Measurements from ENCODE around the gene UBN2.
"Not testable (repeated sequence)": the region's sequence is repeated elsewhere in the genome, so short reads cannot be mapped to it uniquely, and the experiment has no call there.

UBN2 gene

GRCh38 chr7:139230774-139231512 is at the start of gene UBN2:
UBN2 (plus strand) TSS chr7:139231237; CDS start chr7:139231485, 248 bp downstream.
- DNase-seq, result peak; percentile 96
- ATAC-seq, result peak; percentile 95

- no peak for ATAC-seq
These were observed 49.6 kb upstream of the UBN2 start for GRCh38 chr7:139181404-139181803.

GRCh38 chr7:139182363-139182762 is 48.7 kb upstream of the UBN2 start:
- DNase-seq (no peak), ATAC-seq (no peak)

More at GRCh38 chr7:139181404-139181803, 49.6 kb upstream of the UBN2 start:
- DNase-seq, result no peak

- DNase-seq (no peak), ATAC-seq (no peak)
These were observed 47.8 kb upstream of the UBN2 start for GRCh38 chr7:139183251-139183650.

GRCh38 chr7:139183878-139184338 is 47.1 kb upstream of the UBN2 start:
- no peak for DNase-seq
- ATAC-seq, result no peak

GRCh38 chr7:139186146-139186545 is 44.9 kb upstream of the UBN2 start:
- no peak for ATAC-seq
- no peak for DNase-seq

GRCh38 chr7:139189357-139189756 is 41.7 kb upstream of the UBN2 start:
- no peak for DNase-seq
- ATAC-seq, result no peak

- no peak for DNase-seq
These were observed 38.9 kb upstream of the UBN2 start for GRCh38 chr7:139192014-139192706.

GRCh38 chr7:139200382-139200781 is 30.7 kb upstream of the UBN2 start:
- no peak for ATAC-seq
- no peak for DNase-seq

More at GRCh38 chr7:139192014-139192706, 38.9 kb upstream of the UBN2 start:
- no peak for ATAC-seq

- no peak for DNase-seq
- no peak for ATAC-seq
These were observed 27.0 kb upstream of the UBN2 start for GRCh38 chr7:139203992-139204391.

- DNase-seq (no peak), ATAC-seq (no peak)
These were observed 25.2 kb upstream of the UBN2 start for GRCh38 chr7:139205843-139206242.

GRCh38 chr7:139212133-139212532 is 18.9 kb upstream of the UBN2 start:
- DNase-seq (no peak), ATAC-seq (no peak)

- DNase-seq, ATAC-seq: not testable (repeated sequence)
These were observed 17.5 kb upstream of the UBN2 start for GRCh38 chr7:139213489-139213888.

- ATAC-seq (no peak), DNase-seq (no peak)
These were observed 12.9 kb upstream of the UBN2 start for GRCh38 chr7:139218173-139218572.

- ATAC-seq, result no peak
- no peak for DNase-seq
These were observed 6.8 kb upstream of the UBN2 start for GRCh38 chr7:139224219-139224618.

- not testable (repeated sequence) for DNase-seq, ATAC-seq
These were observed 6.2 kb upstream of the UBN2 start for GRCh38 chr7:139224836-139225235.

GRCh38 chr7:139225286-139226157 is 5.5 kb upstream of the UBN2 start:
- not testable (repeated sequence) for ATAC-seq, DNase-seq

GRCh38 chr7:139226158-139226515 is 4.9 kb upstream of the UBN2 start:
- not testable (repeated sequence) for ATAC-seq, DNase-seq

- not testable (repeated sequence) for DNase-seq, ATAC-seq
These were observed 4.0 kb upstream of the UBN2 start for GRCh38 chr7:139226988-139227488.

- no peak for DNase-seq
- ATAC-seq, result no peak
These were observed 1.0 kb upstream of the UBN2 start for GRCh38 chr7:139230023-139230422.

GRCh38 chr7:139230484-139230773 is 608 bp upstream of the UBN2 start:
- ATAC-seq (no peak), DNase-seq (no peak)
